GM12878 (cell line): ENCODE measurements around the gene ZNF804A. TPM values are rescaled to one million over a fixed set of nuclear protein-coding genes. Genes with fewer than 3 reads are reported as not detected.

Experiments used
- ATAC-seq: fragments of 200-7000 bp; cut with Tn5 transposase; 3 replicates; pipeline ENCODE4 v1.9.1; 2020; ENCODE audit warnings: mild to moderate bottlenecking, moderate library complexity
- BruUV-seq: library from RNA; stranded (reverse); fragments of 400-500 nt; replicated peaks from 2 replicates; lab custom pipeline; 2021; lab: Mats Ljungman, UMichigan
- CTCF ChIA-PET: fragments of 300-600 bp; sonication (Branson Sonifier 250); formaldehyde crosslinking; extraction: SDS; loops from one replicate; lab custom pipeline; 2021; ENCODE audit warnings: inconsistent platforms; lab: Yijun Ruan, JAX
- POLR2A ChIA-PET: fragments of 350-600 bp; formaldehyde crosslinking; extraction: SDS; loops from one replicate; lab custom pipeline; 2021; ENCODE audit warnings: inconsistent platforms; lab: Charles Lee
- RAD21 ChIA-PET: fragments of 300-600 bp; sonication (Branson Sonifier 250); formaldehyde crosslinking; loops from one replicate; lab custom pipeline; 2023; ENCODE audit warnings: antibody characterized with exemption; ENCODE audit not compliant: unreplicated experiment; lab: Charles Lee
- SMC1A ChIA-PET: fragments of 300-600 bp; sonication (Branson Sonifier 250); formaldehyde crosslinking; loops from one replicate; lab custom pipeline; 2023; ENCODE audit not compliant: unreplicated experiment, uncharacterized antibody; lab: Charles Lee
- DNase-seq: peaks from one replicate; pipeline ENCODE4 v3.0.0-alpha.2; 2011; ENCODE audit warnings: low read depth, low spot score
- FAIRE-seq: peaks from 3 replicates; lab custom pipeline; 2011; peaks lifted over from hg19 to GRCh38; lab: Jason Lieb, UNC
- H2AFZ ChIP-seq: 2 replicates; pipeline ENCODE4 v1.6.0; 2011; ENCODE audit warnings: low read depth, low read length, control low read depth; ENCODE audit not compliant: control insufficient read depth
- H3K27ac ChIP-seq: 2 replicates; pipeline ENCODE4 v1.5.1; 2011; ENCODE audit warnings: control low read depth; ENCODE audit not compliant: control insufficient read depth, insufficient read depth
- H3K27me3 ChIP-seq, 2 experiments: replicated peaks in 1 of 2; 2 replicates each; pipeline versions ENCODE4 v1.6.0 to v1.6.1; 2011; ENCODE audit warnings: low read length in 1 of 2; ENCODE audit not compliant: control insufficient read depth in 2 of 2, insufficient read depth in 2 of 2
- H3K36me3 ChIP-seq, 2 experiments: 2 replicates each; pipeline ENCODE4 v1.5.1; 2011; ENCODE audit warnings: low read length in 1 of 2; ENCODE audit not compliant: control insufficient read depth in 2 of 2, insufficient read depth in 2 of 2
- H3K4me1 ChIP-seq: 2 replicates; pipeline ENCODE4 v1.6.1; 2011; ENCODE audit warnings: mild to moderate bottlenecking, low read length, moderate library complexity, mixed read lengths; ENCODE audit not compliant: control insufficient read depth, insufficient read depth
- H3K4me2 ChIP-seq: 2 replicates; pipeline ENCODE4 v1.6.0; 2011; ENCODE audit warnings: control low read depth; ENCODE audit not compliant: control insufficient read depth, insufficient read depth
- H3K4me3 ChIP-seq: fragments of 200-600 bp; sonication (generic); 2 replicates; pipeline ENCODE4 v1.5.1; 2016
- H3K79me2 ChIP-seq: 2 replicates; pipeline ENCODE4 v1.6.0; 2011; ENCODE audit warnings: low read length; ENCODE audit not compliant: control insufficient read depth, insufficient read depth
- H3K9ac ChIP-seq: 2 replicates; pipeline ENCODE4 v1.8.0; 2011; ENCODE audit warnings: low read length, control low read depth, mixed read lengths; ENCODE audit not compliant: control insufficient read depth, insufficient read depth
- H3K9me3 ChIP-seq: replicated peaks from 3 replicates; pipeline ENCODE4 v1.5.1; 2011; ENCODE audit warnings: mild to moderate bottlenecking, low read length; ENCODE audit not compliant: control insufficient read depth, insufficient read depth
- H4K20me1 ChIP-seq: 2 replicates; pipeline ENCODE4 v1.6.0; 2011; ENCODE audit not compliant: control insufficient read depth, insufficient read depth
- BCL11A ChIP-seq: IDR thresholded peaks from 2 replicates; pipeline ENCODE4 v1.6.1; 2011; ENCODE audit warnings: low read depth, low read length
- CBFB ChIP-seq: IDR thresholded peaks from 2 replicates; pipeline ENCODE4 v1.6.1; 2016; ENCODE audit warnings: antibody characterized with exemption, low read depth
- CHD1 ChIP-seq: IDR thresholded peaks from 2 replicates; pipeline ENCODE4 v1.6.1; 2012; ENCODE audit warnings: low read depth, low read length, improper control_type of control experiment
- FOS ChIP-seq: IDR thresholded peaks from 3 replicates; pipeline ENCODE4 v1.6.1; 2011; ENCODE audit warnings: borderline replicate concordance; ENCODE audit not compliant: insufficient read length; ENCODE audit errors: extremely low read depth
- JUNB ChIP-seq: IDR thresholded peaks from 2 replicates; pipeline ENCODE4 v1.6.1; 2016; ENCODE audit warnings: antibody characterized with exemption, mild to moderate bottlenecking
- KDM1A ChIP-seq: fragments of 200-600 bp; sonication (generic); IDR thresholded peaks from 2 replicates; pipeline ENCODE4 v1.6.1; 2016; ENCODE audit warnings: borderline replicate concordance
- MTA2 ChIP-seq: fragments of 450-650 bp; IDR thresholded peaks from 2 replicates; pipeline ENCODE4 v1.6.1; 2016; ENCODE audit warnings: low read depth, mild to moderate bottlenecking, moderate library complexity
- MYB ChIP-seq: fragments of 150-350 bp; IDR thresholded peaks from 2 replicates; pipeline ENCODE4 v1.6.1; 2014; ENCODE audit warnings: mild to moderate bottlenecking, low read depth, low read length, borderline replicate concordance
- MYC ChIP-seq: IDR thresholded peaks from 2 replicates; pipeline ENCODE4 v1.6.1; 2011; ENCODE audit warnings: mild to moderate bottlenecking, low read length, moderate library complexity, inconsistent platforms; ENCODE audit not compliant: insufficient read depth, insufficient replicate concordance, insufficient read length, severe bottlenecking
- NFYB ChIP-seq: IDR thresholded peaks from 2 replicates; pipeline ENCODE4 v1.6.1; 2011; ENCODE audit warnings: low read depth, mild to moderate bottlenecking, low read length, improper control_type of control experiment, moderate library complexity; ENCODE audit not compliant: insufficient read depth
- RBBP5 ChIP-seq: fragments of 200-600 bp; sonication (generic); conservative IDR thresholded peaks from 2 replicates; pipeline ENCODE4 v1.6.1; 2016
- SMAD1 ChIP-seq: fragments of 450-650 bp; IDR thresholded peaks from 2 replicates; pipeline ENCODE4 v1.6.1; 2018; ENCODE audit warnings: mild to moderate bottlenecking, low read depth; ENCODE audit not compliant: partially characterized antibody
- SMARCA5 ChIP-seq: fragments of 450-650 bp; IDR thresholded peaks from 2 replicates; pipeline ENCODE4 v1.6.1; 2017; ENCODE audit warnings: mild to moderate bottlenecking
- SREBF1 ChIP-seq: IDR thresholded peaks from 2 replicates; pipeline ENCODE4 v1.6.1; 2012; ENCODE audit warnings: mild to moderate bottlenecking, low read length
- ZBED1 ChIP-seq: IDR thresholded peaks from 2 replicates; pipeline ENCODE4 v1.6.1; 2016; ENCODE audit warnings: borderline replicate concordance
- ZNF217 ChIP-seq: fragments of 450-650 bp; IDR thresholded peaks from 2 replicates; pipeline ENCODE4 v1.6.1; 2017; ENCODE audit warnings: antibody characterized with exemption, mild to moderate bottlenecking
- ZNF24 ChIP-seq: fragments of 450-650 bp; IDR thresholded peaks from 2 replicates; pipeline ENCODE4 v1.6.1; 2017; ENCODE audit warnings: antibody characterized with exemption, mild to moderate bottlenecking
- WGBS: methylation state at CpG from one replicate; pipeline ENCODE4 v1.1.6; 2016; ENCODE audit warnings: low lambda C conversion rate; ENCODE audit not compliant: insufficient replicate concordance, insufficient coverage; ENCODE audit errors: missing lambda C conversion rate; 5-methylcytosine and 5-hydroxymethylcytosine counted together
- in situ Hi-C: fragments of 300-500 bp; cut with MboI; formaldehyde crosslinking; loops from 9 replicates; pipeline ENCODE4 v1.14.3; 2018; ENCODE audit warnings: mixed read lengths
- intact Hi-C: fragments of 100-400 bp; cut with micrococcal nuclease; formaldehyde crosslinking; loops from one replicate; pipeline ENCODE4 v1.14.2; 2022; ENCODE audit not compliant: unreplicated experiment
- polyA plus RNA-seq, 11 experiments: library from polyadenylated mRNA; depleted of rRNA in 4 of 11; unstranded in 6 of 11; stranded (reverse) in 5 of 11; fragments of >200 nt; fragmentation: Nextera tagmentation in 4 of 11; fragmentation: Illumina TruSeq in 1 of 11; extraction: Ambion mirVana in 4 of 11; extraction: Trizol in 1 of 11; gene quantifications; 1 replicate in 1 of 11; 2 replicates in 10 of 11; pipeline versions ENCODE4 v1.2.1 to v1.2.3, GENCODE V29; 2011 to 2016; ENCODE audit warnings: inconsistent platforms in 2 of 11, missing spikeins in 2 of 11, low read depth in 1 of 11
- total RNA-seq, 4 experiments: library from RNA; depleted of rRNA in 3 of 4; stranded (reverse); fragments of >200 nt in 3 of 4; fragmentation: Illumina TruSeq in 1 of 4; extraction: Trizol in 1 of 4; gene quantifications; 2 replicates each; pipeline versions ENCODE4 v1.2.1 to v1.2.3, GENCODE V29; 2013 to 2021
- TF ChIP-seq, protein P1 (sequence below): fragments of 450-650 bp; conservative IDR thresholded peaks from 2 replicates; pipeline ENCODE4 v1.6.1; 2017; ENCODE audit warnings: mild to moderate bottlenecking, moderate library complexity
- TF ChIP-seq, protein P2 (sequence below): IDR thresholded peaks from 2 replicates; pipeline ENCODE4 v1.6.1; 2011; ENCODE audit warnings: low read depth, low read length, improper control_type of control experiment, borderline replicate concordance

Gene ZNF804A
- total and polyA plus RNA-seq, 10 of the 15 experiments (the other 5 are each of a cell fraction or from before 2014, with no cell fraction given): 0.19 to 2.3 (median 1.4) TPM

DNA sequence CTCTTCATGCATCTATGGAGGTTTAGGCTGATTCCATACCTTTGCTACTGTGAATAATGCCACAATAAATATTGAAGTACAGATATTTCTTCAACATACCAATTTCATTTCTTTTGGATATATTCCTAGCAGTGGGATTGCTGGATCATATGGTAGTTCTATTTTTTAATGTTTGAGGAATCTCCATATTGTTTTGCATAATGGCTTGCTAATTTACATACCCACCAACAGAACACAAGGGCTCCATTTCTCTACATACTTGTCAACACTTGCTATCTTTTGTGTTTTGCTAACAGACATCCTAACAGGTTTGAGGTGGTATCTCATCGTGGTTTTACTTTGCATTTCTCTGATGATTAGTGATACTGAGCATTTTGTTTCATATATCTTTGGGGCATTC is 253.2 kb downstream of the ZNF804A start:
- DNase-seq (no peak), FAIRE-seq (no peak), ATAC-seq (no peak)
- intact Hi-C loops (no loop called here), in situ Hi-C loops (no loop called here)
- Histone ChIP-seq H3K9me3 (no peaks in the 10 kb centered on the region), H3K4me2 (no peak overlapping the region), H3K4me1 (no peaks in the 10 kb centered on the region), H4K20me1 (no peaks in the 10 kb centered on the region), H3K27ac (no peak overlapping the region), H3K9ac (no peak overlapping the region), H3K4me3 (no peak overlapping the region), H3K79me2 (no peaks in the 10 kb centered on the region), H3K36me3 (no peaks in the 10 kb centered on the region), H3K27me3 (no peaks in the 10 kb centered on the region), H2AFZ (no peak overlapping the region)
- SMC1A ChIA-PET: no interaction called here
- TF ChIP-seq CHD1 (no peak), MTA2 (no peak), ZBED1 (no peak), SMARCA5 (no peak), ZNF24 (no peak), KDM1A (no peak), NFYB (no peak), ZNF217 (no peak), BCL11A (no peak), JUNB (no peak), CBFB (no peak), SMAD1 (no peak), SREBF1 (no peak), FOS (no peak), MYB (no peak), RBBP5 (no peak), MYC (no peak)
- TF ChIP-seq, protein P1, sequence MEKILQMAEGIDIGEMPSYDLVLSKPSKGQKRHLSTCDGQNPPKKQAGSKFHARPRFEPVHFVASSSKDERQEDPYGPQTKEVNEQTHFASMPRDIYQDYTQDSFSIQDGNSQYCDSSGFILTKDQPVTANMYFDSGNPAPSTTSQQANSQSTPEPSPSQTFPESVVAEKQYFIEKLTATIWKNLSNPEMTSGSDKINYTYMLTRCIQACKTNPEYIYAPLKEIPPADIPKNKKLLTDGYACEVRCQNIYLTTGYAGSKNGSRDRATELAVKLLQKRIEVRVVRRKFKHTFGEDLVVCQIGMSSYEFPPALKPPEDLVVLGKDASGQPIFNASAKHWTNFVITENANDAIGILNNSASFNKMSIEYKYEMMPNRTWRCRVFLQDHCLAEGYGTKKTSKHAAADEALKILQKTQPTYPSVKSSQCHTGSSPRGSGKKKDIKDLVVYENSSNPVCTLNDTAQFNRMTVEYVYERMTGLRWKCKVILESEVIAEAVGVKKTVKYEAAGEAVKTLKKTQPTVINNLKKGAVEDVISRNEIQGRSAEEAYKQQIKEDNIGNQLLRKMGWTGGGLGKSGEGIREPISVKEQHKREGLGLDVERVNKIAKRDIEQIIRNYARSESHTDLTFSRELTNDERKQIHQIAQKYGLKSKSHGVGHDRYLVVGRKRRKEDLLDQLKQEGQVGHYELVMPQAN: no peak
- TF ChIP-seq, protein P2, sequence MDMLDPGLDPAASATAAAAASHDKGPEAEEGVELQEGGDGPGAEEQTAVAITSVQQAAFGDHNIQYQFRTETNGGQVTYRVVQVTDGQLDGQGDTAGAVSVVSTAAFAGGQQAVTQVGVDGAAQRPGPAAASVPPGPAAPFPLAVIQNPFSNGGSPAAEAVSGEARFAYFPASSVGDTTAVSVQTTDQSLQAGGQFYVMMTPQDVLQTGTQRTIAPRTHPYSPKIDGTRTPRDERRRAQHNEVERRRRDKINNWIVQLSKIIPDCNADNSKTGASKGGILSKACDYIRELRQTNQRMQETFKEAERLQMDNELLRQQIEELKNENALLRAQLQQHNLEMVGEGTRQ: no peak
- RAD21 ChIA-PET: no interaction called here
- POLR2A ChIA-PET: no interaction called here
- 0% methylated on average over 1 of the region's 1 CpG for WGBS
- BruUV-seq: no TSS peak
- CTCF ChIA-PET: no interaction called here
